GM21786 (cell line): ENCODE results near the gene EPG5.
A peak's percentile ranks its signal among the peaks of the same experiment; 100 is the strongest.
"Not testable (repeated sequence)": the region's sequence is repeated elsewhere in the genome, so short reads cannot be mapped to it uniquely, and the experiment has no call there.

ENCODE experiments used
- ATAC-seq: cut with Tn5 transposase; IDR thresholded peaks from one replicate; pipeline ENCODE4 v1.9.1; 2021; ENCODE audit not compliant: unreplicated experiment

The EPG5 gene

GRCh38 chr18:45967007-45967706, at the start of gene EPG5:
Gene EPG5 (minus strand): TSS chr18:45967329. CDS start chr18:45967239, 90 bp downstream.
- ATAC-seq = peak; percentile 91

- ATAC-seq = no peak
Measured at GRCh38 chr18:46013484-46014189, 46.5 kb upstream of the EPG5 start.

DNA sequence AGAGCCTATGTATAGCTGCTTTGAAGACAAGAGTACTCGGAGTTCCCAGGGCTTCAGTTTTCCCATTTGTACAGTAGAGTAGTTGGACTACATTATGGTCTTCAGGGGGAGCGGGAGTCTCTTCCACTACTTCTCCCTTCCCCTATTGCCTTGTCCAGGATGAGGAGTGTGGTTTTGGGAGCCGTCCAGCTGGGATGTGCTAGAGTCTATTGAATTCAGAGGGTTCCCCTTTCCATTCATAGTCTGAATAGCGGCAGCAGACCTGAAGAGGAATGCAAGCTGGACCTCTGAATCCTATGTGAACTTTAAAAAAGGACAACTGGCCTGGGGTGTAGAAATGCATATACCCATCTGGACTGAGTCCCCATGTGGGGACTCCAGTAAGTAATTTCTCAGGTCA, 43.5 kb upstream of the EPG5 start:
- ATAC-seq = no peak

- no peak for ATAC-seq
Measured at GRCh38 chr18:46010050-46010449, 42.9 kb upstream of the EPG5 start.

DNA sequence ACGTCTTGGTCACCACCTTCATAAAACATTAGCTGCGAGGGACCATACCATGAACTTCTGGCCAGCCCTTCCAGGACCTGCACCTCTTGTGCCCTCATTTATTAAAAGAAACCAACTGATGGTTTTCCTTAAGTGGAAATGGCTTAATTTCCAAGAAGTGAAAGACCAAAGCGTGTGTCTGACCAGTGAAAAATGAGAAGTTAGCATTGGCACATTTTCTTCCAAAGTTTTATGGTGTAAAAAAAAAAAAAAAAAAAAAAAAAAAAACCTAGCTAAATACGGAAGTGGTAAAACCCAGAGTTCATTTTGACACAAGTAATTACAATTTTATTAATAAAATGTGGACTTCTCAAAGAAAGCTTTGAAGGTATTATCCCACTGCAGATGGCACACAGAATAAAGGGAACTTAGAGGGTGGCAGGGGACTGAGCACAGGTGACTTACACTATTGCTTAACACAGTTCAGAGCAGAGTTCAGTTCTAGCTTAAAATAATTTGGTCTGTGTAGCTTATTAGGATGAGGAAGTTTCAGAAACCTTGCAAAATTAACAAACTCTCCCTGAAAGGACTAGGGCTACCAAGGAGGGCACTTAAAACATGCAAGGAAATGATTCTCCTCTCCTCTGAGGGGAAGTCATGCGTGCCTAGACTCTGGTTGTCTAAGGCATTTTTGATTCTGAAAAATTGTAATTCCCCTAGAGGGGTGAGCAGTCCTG, 42.2 kb upstream of the EPG5 start:
- no peak for ATAC-seq

DNA sequence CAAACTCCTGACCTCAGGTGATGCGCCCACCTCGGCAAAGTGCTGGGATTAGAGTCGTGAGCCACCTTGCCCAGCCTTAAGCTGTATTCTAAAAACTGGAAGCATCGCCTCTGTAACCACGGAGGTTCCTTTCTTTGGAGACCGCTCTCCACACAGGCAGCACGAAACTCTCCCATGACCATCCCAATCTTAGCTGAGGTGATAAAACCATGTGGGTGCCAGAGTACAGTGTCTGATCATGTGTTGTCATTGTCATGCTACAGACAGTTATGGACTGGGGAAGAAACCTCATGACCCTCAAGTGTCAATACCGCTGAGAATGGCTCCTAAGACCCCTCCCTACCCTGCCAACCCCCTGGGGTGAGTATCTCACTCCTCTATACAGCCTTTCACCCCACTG, 41.4 kb upstream of the EPG5 start:
- ATAC-seq = no peak

GRCh38 chr18:46007165-46007564, 40.0 kb upstream of the EPG5 start:
- no peak for ATAC-seq

GRCh38 chr18:46002934-46003333, 35.8 kb upstream of the EPG5 start:
- no peak for ATAC-seq

DNA sequence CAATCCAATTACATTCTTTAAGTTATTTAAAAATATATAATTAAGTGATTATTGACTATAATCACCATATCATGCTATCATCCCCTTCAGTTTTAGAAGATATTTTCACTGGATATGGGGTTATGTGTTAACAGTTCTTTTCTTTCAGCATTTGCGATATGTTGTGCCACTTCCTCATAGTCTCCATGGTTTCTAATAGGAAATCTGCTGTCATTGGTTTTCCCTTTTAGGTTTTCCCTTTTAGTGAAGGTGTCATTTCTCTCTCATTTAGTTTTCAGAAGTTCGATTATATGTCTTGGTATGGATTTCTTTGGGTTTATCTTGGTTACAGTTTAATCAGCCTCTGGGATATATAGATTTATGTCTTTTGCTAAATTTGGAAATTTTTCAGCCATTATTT, 34.8 kb upstream of the EPG5 start:
- ATAC-seq = no peak

DNA sequence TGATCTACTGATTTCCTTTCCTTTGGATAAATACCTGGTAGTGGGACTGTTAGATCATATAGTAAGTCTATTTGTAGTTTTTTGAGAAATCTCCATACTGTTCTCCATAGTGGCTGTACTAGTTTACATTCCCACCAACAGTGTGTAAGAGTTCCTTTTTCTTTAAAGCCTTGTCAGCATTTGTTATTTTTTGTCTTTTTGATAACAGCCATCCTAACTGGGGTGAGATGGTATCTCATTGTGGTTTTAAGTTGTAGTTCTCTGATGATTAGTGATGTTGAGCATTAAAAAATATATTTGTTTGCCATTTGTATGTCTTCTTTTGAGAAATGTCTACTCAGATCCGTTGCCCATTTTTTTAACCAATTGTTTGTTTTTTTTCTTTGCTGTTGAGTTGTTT, 33.9 kb upstream of the EPG5 start:
- no peak for ATAC-seq

DNA sequence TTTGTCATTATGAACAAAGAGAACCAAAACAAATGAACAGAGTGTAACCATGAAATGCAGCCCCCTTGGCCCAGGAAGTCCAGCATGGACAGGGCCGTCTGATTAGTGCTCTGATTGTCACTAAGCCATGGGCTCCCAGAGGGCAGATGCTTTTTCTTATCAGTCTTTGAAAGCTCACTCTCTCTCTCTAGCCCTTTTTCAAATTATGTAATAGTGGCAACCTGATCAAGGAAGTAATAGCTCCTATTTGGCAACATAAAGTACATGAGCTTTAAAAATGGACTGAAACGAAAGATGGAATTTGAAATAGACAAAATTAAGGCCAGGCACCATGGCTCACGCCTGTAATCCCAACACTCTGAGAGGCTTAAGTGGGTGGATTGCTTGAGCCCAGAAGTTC, 32.4 kb upstream of the EPG5 start:
- no peak for ATAC-seq

DNA sequence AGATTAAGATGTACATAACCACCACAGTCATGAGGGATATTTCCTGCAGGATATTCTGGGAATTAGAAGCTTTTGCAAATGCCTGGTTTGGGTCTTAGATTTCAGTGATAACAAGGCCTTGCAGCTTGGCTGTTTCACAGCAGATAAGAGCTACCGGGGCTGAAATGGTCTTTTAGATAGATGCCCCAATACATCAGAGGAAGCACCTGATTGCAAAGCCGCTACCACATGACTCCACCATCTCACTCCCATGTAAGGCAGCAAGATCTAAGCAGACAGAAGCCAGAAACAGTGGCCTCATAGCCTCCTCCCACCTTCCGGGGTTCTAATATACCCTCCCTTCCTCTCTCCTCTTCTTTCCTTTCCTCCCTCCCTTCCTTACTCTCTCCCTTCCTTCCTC, 31.1 kb upstream of the EPG5 start:
- ATAC-seq = no peak

DNA sequence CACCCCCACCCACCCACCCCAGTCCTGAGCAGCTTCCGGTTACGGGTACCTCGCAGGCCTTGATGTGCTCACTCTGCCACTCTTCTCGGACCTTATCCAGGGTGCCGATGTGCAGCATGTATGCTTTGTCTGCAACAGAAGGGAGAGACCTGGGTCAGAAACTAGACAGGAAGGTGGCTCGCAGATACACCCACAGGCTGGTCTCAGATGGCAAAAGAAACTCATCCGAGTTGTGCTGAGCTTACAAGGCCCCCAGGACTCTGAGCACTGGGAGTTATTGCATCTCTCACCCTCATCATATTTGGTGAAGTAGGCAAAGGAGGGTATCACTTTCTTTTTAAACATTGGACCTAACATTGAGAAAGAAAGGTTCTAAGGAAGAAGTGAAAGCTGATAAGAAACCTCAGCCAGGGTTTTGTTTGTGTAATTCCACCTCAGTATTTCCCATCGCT, 30.6 kb upstream of the EPG5 start:
- no peak for ATAC-seq

DNA sequence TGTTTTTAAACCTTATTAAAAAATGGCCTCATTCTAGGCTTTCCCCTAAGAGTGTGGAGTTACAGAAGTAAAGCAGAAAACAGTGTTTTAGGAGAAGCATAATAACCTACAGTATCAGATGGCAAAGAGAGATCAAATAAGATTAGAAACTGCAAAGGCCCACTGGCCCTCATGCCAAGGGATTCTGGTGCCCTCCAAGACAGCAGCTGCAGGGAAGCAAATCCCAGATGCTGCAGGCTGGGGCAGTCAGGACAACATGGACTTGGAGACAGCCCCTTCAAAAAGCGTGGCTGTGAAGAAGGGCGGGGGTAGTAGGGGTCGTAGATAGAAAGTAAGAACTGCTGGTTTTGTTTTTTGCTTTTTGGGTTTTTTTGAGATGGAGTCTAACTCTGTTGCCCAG, 28.3 kb upstream of the EPG5 start:
- no peak for ATAC-seq

GRCh38 chr18:45993438-45993837, 26.3 kb upstream of the EPG5 start:
- ATAC-seq = no peak

DNA sequence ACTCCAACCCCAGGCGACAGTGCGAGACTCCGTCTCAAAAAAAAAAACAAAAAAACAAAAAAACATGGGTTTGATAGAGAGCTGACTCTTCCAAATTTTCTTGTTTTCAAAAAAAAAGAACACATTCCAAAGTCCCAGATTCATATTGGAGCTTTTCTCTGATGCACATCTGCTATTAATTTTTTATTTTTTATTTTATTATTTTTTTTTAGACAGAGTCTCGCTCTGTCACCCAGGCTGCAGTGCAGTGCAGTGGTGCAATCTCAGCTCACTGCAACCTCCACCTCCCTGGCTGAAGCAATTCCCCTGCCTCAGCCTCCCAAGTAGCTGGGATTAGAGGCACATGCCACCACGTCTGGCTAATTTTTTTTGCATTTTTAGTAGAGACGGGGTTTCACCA, 25.4 kb upstream of the EPG5 start:
- ATAC-seq = not testable (repeated sequence)

GRCh38 chr18:45991788-45992187, 24.7 kb upstream of the EPG5 start:
- no peak for ATAC-seq

GRCh38 chr18:45984546-45985235, 17.6 kb upstream of the EPG5 start:
- ATAC-seq = no peak

DNA sequence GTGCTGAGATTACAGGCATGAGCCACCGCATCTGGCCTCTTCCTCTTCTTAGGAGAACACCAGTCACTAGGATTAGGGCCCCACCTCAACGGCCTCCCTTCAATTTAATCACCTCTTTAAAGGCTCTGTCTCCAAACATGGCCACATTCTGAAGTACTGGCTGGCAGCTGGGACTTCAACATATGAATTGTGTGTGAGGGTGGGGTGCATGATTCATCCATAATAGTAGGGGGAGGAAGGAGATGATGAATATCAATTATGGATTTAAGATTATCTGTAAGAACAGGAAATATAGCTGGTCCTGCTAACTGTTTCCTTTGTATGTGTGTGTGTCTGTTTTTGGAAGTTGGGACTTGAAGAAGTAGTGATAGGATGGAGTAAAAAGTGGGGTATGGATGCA, 14.7 kb upstream of the EPG5 start:
- no peak for ATAC-seq

DNA sequence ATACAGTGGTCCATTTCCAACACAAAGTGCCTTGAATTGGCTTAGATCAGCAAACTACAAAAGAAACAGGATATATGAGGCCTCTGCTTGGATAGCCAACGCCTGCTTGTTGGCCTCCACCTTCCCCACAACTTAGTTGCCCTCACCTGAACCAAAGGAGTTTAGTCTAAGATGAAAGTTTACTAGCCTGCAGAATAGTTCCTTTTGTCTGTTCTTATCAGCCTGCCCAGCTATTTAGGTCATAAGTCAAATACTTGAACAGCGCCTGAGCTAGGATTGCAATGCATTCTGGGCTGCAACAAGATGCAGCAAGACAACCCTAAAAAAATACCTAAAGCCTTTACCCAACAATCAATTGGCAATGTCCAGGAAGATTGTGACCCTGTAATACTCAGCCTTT, 13.1 kb upstream of the EPG5 start:
- ATAC-seq = no peak

DNA sequence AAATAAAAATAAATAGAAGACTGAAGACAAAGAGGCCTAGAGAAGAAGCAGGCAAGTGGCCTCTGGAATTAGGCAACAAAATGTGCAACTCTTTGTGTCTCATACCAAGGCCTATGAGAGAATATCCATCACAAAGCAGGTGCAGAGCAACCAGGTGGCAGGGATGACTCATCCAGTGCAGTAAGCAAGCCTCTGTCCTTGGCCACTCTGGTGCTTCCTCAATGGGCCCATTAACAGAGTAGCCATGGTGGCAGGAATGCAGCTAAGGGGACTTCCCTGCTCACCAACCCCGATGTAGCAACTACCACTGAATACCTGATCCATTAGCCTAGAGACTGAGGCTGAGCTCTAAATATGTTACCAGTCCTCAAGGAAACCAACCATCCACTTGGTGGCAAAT, 11.0 kb upstream of the EPG5 start:
- ATAC-seq = no peak
